Aorta (tissue), 5 donors: ENCODE results near the gene ARHGAP25. TPM values are rescaled to one million over a fixed set of nuclear protein-coding genes. Genes with fewer than 3 reads are reported as not detected.

Source experiments
- ATAC-seq: fragments of 200-7000 bp; cut with Tn5 transposase; one replicate; pipeline ENCODE4 v1.9.1; 2022; ENCODE audit warnings: moderate library complexity; ENCODE audit not compliant: low FRiP score
- DNase-seq, 2 donors: peaks; one replicate each; pipeline ENCODE4 v3.0.0-alpha.2; 2020
- H3K27ac ChIP-seq, 2 donors: one replicate each; pipeline ENCODE4 v1.5.1; 2013; ENCODE audit warnings: low read length in 2 of 2, mild to moderate bottlenecking in 2 of 2, moderate library complexity in 2 of 2, control low read depth in 1 of 2, inconsistent platforms in 1 of 2, low read depth in 1 of 2
- H3K27me3 ChIP-seq, 2 donors: one replicate each; pipeline ENCODE4 v1.6.1; 2013; ENCODE audit warnings: control low read depth in 1 of 2, low read length in 1 of 2, mild to moderate bottlenecking in 1 of 2, moderate library complexity in 1 of 2; ENCODE audit not compliant: insufficient read depth in 2 of 2, control insufficient read depth in 1 of 2
- H3K36me3 ChIP-seq, 2 donors: one replicate each; pipeline ENCODE4 v1.6.1; 2013; ENCODE audit warnings: control low read depth in 1 of 2, low read length in 1 of 2, mild to moderate bottlenecking in 1 of 2; ENCODE audit not compliant: insufficient read depth in 2 of 2, control insufficient read depth in 1 of 2
- H3K4me1 ChIP-seq, 2 donors: one replicate each; pipeline ENCODE4 v1.6.1; 2013; ENCODE audit warnings: low read length in 2 of 2, control low read depth in 1 of 2, mild to moderate bottlenecking in 1 of 2, moderate library complexity in 1 of 2; ENCODE audit not compliant: insufficient read depth in 2 of 2, control insufficient read depth in 1 of 2
- H3K4me3 ChIP-seq, 2 donors: one replicate each; pipeline ENCODE4 v1.5.1; 2013; ENCODE audit warnings: low read length in 2 of 2, control low read depth in 1 of 2, mild to moderate bottlenecking in 1 of 2
- H3K9me3 ChIP-seq: one replicate; pipeline ENCODE4 v1.6.1; 2013; ENCODE audit warnings: mild to moderate bottlenecking, low read length; ENCODE audit not compliant: control insufficient read depth
- WGBS, 2 donors: extraction: QIAGEN DNeasy Blood & Tissue Kit; methylation state at CpG; one replicate each; pipeline ENCODE4 v1.1.7; 2013; 5-methylcytosine and 5-hydroxymethylcytosine counted together
- intact Hi-C, 2 donors: fragments of 100-400 bp; cut with DNase I; formaldehyde crosslinking; loops; one replicate each; pipeline versions ENCODE4 v1.14.2 to v1.15.0; 2022
- long read RNA-seq, 2 donors: library from polyadenylated mRNA; unstranded; transcript quantifications; one replicate each; pipeline ENCODE4 v2.0.0, GENCODE V29; 2020 to 2021
- polyA plus RNA-seq, 2 donors: library from polyadenylated mRNA; stranded (reverse); fragments of 200-250 nt; gene quantifications; one replicate each; pipeline ENCODE4 v1.2.3, GENCODE V29; 2013
- total RNA-seq, 2 donors: library from RNA; stranded (reverse); fragmentation: NEBNext Ultra II Directional; extraction: Animal tissue kit (Norgen Biotek cat#: 25700); gene quantifications; one replicate each; pipeline ENCODE4 v1.2.1, GENCODE V29; 2021
- donor health status: healthy with polysubstance abuse.
- donor health status: Bipolar disorder and iron deficiency.
- donor health status: DM: no; HTN: no; CAD: no.
- donor health status: DM: no; HTN: no; CAD: no.
- donor health status: DM: yes; HTN: yes; CAD: no.

ARHGAP25 gene
- 10 to 100 TPM in 1 of 2 donors, 1 to 10 TPM in 1; 6.8 to 21.1 TPM for total RNA-seq
- polyA plus RNA-seq, result 1 to 10 TPM; 2.6 to 6.0 TPM
- long read RNA-seq, donor 1, transcript ARHGAP25-203 (10 exons, 2,939 nt), result major isoform, 12 of 30 reads
- long read RNA-seq, donor 1, transcript ARHGAP25-202 (11 exons, 2,945 nt), result minor isoform, 5 of 30 reads
- long read RNA-seq, donor 1, partial matches to known transcripts, result 5 of 30 reads
- long read RNA-seq, donor 1, other reads (novel, unspliced or antisense), result 6 of 30 reads
- long read RNA-seq, donor 2, transcript ARHGAP25-203 (10 exons, 2,939 nt), result major isoform, 6 of 13 reads
- long read RNA-seq, donor 2, partial matches to known transcripts, result 2 of 13 reads
- long read RNA-seq, donor 2, other reads (novel, unspliced or antisense), result 3 of 13 reads

- WGBS, 2 donors, result 83 to 86% methylated on average over 12 of the region's 12 CpGs
- H3K36me3 ChIP-seq, result no peaks in the 10 kb centered on the region
- H3K27me3 ChIP-seq, result no peaks in the 10 kb centered on the region
- intact Hi-C loops, result no loop called here
- no peak for ATAC-seq
- no peak within 1 kb of the TSS for H3K27ac ChIP-seq
- no peaks in the 10 kb centered on the region for H3K9me3 ChIP-seq
- no peak within 1 kb of the TSS for H3K4me3 ChIP-seq
- no peaks in the 10 kb centered on the region for H3K4me1 ChIP-seq
- DNase-seq, result no peak
Observed at GRCh38 chr2:68734688-68735525, at the start of gene ARHGAP25. Gene ARHGAP25 (plus strand): TSS chr2:68734811. CDS start chr2:68735200, 389 bp downstream.

GRCh38 chr2:68686178-68686577 is 48.4 kb upstream of the ARHGAP25 start:
- 67 to 69% methylated on average over 5 of the region's 5 CpGs for WGBS, 2 donors
- Histone ChIP-seq H3K36me3 (no peaks in the 10 kb centered on the region), H3K9me3 (no peaks in the 10 kb centered on the region), H3K27me3 (no peaks in the 10 kb centered on the region), H3K27ac (no peak overlapping the region), H3K4me3 (no peak overlapping the region), H3K4me1 (no peaks in the 10 kb centered on the region)
- ATAC-seq (no peak), DNase-seq (no peak)
- intact Hi-C loops, result no loop called here

GRCh38 chr2:68687018-68687417 is 47.6 kb upstream of the ARHGAP25 start:
- intact Hi-C loops, result no loop called here
- no peak for DNase-seq
- WGBS, 2 donors, result 80 to 84% methylated on average over 1 of the region's 1 CpG
- Histone ChIP-seq H3K9me3 (no peaks in the 10 kb centered on the region), H3K4me3 (no peak overlapping the region), H3K36me3 (no peaks in the 10 kb centered on the region), H3K27me3 (no peaks in the 10 kb centered on the region), H3K27ac (no peak overlapping the region), H3K4me1 (no peaks in the 10 kb centered on the region)
- no peak for ATAC-seq

GRCh38 chr2:68689553-68690537 is 44.8 kb upstream of the ARHGAP25 start:
- H3K27ac ChIP-seq, result no peak overlapping the region
- DNase-seq, result no peak
- no peaks in the 10 kb centered on the region for H3K27me3 ChIP-seq
- intact Hi-C loops, result no loop called here
- H3K9me3 ChIP-seq, result no peaks in the 10 kb centered on the region
- no peak overlapping the region for H3K4me3 ChIP-seq
- no peaks in the 10 kb centered on the region for H3K36me3 ChIP-seq
- H3K4me1 ChIP-seq, result no peaks in the 10 kb centered on the region
- no peak for ATAC-seq
- WGBS, 2 donors, result 60 to 63% methylated on average over 7 of the region's 7 CpGs

GRCh38 chr2:68690851-68691250 is 43.8 kb upstream of the ARHGAP25 start:
- H3K4me1 ChIP-seq, result no peaks in the 10 kb centered on the region
- DNase-seq, result no peak
- no peak overlapping the region for H3K4me3 ChIP-seq
- no peak for ATAC-seq
- no peak overlapping the region for H3K27ac ChIP-seq
- H3K36me3 ChIP-seq, result no peaks in the 10 kb centered on the region
- WGBS, 2 donors, result 54 to 75% methylated on average over 3 of the region's 3 CpGs
- no peaks in the 10 kb centered on the region for H3K27me3 ChIP-seq
- intact Hi-C loops, result no loop called here
- H3K9me3 ChIP-seq, result no peaks in the 10 kb centered on the region

GRCh38 chr2:68692511-68692910 is 42.1 kb upstream of the ARHGAP25 start:
- no peak for DNase-seq
- Histone ChIP-seq H3K36me3 (no peaks in the 10 kb centered on the region), H3K4me1 (no peaks in the 10 kb centered on the region), H3K4me3 (no peak overlapping the region), H3K9me3 (peaks cover 4% of the 10 kb centered on the region), H3K27ac (no peak overlapping the region), H3K27me3 (no peaks in the 10 kb centered on the region)
- 87 to 97% methylated on average over 1 of the region's 1 CpG for WGBS, 2 donors
- ATAC-seq, result no peak
- intact Hi-C loops, result no loop called here

GRCh38 chr2:68693951-68694350 is 40.7 kb upstream of the ARHGAP25 start:
- DNase-seq, result no peak
- Histone ChIP-seq H3K4me1 (no peaks in the 10 kb centered on the region), H3K9me3 (peaks cover 4% of the 10 kb centered on the region), H3K36me3 (no peaks in the 10 kb centered on the region), H3K27ac (no peak overlapping the region), H3K27me3 (no peaks in the 10 kb centered on the region), H3K4me3 (no peak overlapping the region)
- intact Hi-C loops, result no loop called here
- ATAC-seq, result no peak
- 90% methylated on average over 2 of the region's 2 CpGs for WGBS, 2 donors

GRCh38 chr2:68695971-68696370 is 38.6 kb upstream of the ARHGAP25 start:
- Histone ChIP-seq H3K4me1 (no peaks in the 10 kb centered on the region), H3K36me3 (no peaks in the 10 kb centered on the region), H3K9me3 (peaks cover 7% of the 10 kb centered on the region), H3K27ac (no peak overlapping the region), H3K4me3 (no peak overlapping the region), H3K27me3 (peaks cover 0 to 2% of the 10 kb centered on the region in 2 donors)
- WGBS, 2 donors, result 87% methylated on average over 4 of the region's 4 CpGs
- DNase-seq (no peak), ATAC-seq (no peak)
- intact Hi-C loops, result no loop called here
